Thyroid gland (tissue), 4 donors: ENCODE data around the gene GALM.

Experiments
- POLR2A ChIP-seq, 2 donors: fragments of 450-650 bp; IDR thresholded peaks; one replicate each; pipeline ENCODE4 v1.6.1; 2017; ENCODE audit warnings: antibody characterized with exemption in 2 of 2, mild to moderate bottlenecking in 2 of 2, moderate library complexity in 1 of 2
- TF ChIP-seq, protein P1 (sequence below), 6 experiments: fragments of 200-600 bp in 3 of 6; fragments of 450-650 bp in 3 of 6; sonication (generic) in 3 of 6; IDR thresholded peaks; one replicate each; pipeline ENCODE4 v1.5.1; 2016 to 2019; ENCODE audit warnings: antibody characterized with exemption in 6 of 6, mild to moderate bottlenecking in 2 of 6, inconsistent platforms in 1 of 6, moderate library complexity in 1 of 6

DNA sequence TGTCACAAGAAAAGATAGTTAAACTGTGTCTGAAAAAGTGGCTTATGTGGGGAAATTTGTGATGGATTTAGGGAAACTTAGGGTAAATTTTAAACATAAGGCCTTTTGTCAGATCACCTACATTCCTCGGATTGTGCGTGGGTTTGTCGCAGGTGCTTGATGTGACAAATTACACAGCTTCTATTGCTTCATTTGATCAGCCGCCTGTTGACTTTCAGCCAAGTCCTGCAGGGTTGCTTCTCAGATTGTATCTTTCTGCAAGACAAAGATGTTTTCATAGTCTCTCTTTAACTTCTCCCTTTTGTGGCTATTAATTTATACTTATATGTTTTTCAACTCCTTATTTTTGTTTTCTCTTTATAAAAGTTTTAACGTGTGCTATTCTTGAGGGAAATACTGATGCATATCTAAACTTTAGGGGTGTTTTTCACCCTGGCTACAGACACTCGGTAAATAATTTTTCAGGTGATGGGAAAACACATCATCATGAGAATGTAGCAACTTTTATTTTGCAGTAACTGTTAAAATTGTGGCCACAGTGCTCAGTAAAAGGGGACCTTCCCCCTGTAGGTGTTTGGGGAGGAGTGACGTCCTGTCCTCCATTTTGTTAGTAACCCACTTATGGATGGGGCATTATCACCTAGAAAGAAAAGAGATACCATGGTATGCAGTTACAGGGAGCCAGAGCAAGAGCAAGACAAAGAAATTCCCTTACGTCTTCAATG, 31.4 kb downstream of the GALM start:
- TF ChIP-seq, protein P1, sequence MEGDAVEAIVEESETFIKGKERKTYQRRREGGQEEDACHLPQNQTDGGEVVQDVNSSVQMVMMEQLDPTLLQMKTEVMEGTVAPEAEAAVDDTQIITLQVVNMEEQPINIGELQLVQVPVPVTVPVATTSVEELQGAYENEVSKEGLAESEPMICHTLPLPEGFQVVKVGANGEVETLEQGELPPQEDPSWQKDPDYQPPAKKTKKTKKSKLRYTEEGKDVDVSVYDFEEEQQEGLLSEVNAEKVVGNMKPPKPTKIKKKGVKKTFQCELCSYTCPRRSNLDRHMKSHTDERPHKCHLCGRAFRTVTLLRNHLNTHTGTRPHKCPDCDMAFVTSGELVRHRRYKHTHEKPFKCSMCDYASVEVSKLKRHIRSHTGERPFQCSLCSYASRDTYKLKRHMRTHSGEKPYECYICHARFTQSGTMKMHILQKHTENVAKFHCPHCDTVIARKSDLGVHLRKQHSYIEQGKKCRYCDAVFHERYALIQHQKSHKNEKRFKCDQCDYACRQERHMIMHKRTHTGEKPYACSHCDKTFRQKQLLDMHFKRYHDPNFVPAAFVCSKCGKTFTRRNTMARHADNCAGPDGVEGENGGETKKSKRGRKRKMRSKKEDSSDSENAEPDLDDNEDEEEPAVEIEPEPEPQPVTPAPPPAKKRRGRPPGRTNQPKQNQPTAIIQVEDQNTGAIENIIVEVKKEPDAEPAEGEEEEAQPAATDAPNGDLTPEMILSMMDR (IDR thresholded peaks at IDR 0.05) = no peak
- TF ChIP-seq POLR2A (IDR thresholded peaks at IDR 0.05) = no peak
